ENCODE measurements around the gene WWOX. TPM values are rescaled to one million over a fixed set of nuclear protein-coding genes. Genes with fewer than 3 reads are reported as not detected.

Gene WWOX
- total and polyA plus RNA-seq, 2 of the 4 experiments (the other 2 are of a cell fraction) = 2.7 to 5.4 TPM

DNA sequence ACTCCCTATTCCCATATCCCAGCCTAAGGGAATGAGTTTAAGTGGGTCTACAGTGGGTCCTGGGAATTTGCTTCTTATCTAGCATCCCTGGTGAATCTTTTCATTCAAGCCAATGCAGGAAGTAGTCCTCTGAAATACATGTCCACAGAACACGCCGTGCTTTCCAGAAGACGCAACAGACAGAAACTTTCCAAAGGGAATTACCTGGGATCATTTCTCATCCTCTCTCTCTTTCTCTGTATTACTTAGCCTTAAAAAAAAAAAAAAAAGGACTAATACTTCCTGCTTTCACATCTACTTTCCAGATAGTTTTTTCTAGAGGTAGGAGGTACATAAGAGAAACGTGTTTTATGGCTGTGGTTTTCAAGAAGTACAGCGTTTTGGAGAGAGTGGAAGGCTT lies 1002.0 kb downstream of the WWOX start:
- no peak for TF ChIP-seq SMC3 (IDR thresholded peaks at IDR 0.05; ENCODE audit: low read depth, low read length)
- TF ChIP-seq FOS (IDR thresholded peaks at IDR 0.05; ENCODE audit: low read depth, low read length) = no peak
- TF ChIP-seq CHD1 (IDR thresholded peaks at IDR 0.05; ENCODE audit: low read depth, low read length) = no peak
- TF ChIP-seq MXI1 (IDR thresholded peaks at IDR 0.05; ENCODE audit: borderline replicate concordance, low read depth, low read length) = no peak
- TF ChIP-seq CTCF (conservative IDR thresholded peaks at IDR 0.05; ENCODE audit: low read depth, low read length) = no peak
- TF ChIP-seq, protein P1, sequence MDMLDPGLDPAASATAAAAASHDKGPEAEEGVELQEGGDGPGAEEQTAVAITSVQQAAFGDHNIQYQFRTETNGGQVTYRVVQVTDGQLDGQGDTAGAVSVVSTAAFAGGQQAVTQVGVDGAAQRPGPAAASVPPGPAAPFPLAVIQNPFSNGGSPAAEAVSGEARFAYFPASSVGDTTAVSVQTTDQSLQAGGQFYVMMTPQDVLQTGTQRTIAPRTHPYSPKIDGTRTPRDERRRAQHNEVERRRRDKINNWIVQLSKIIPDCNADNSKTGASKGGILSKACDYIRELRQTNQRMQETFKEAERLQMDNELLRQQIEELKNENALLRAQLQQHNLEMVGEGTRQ (IDR thresholded peaks at IDR 0.05; ENCODE audit: low read depth, low read length) = no peak
- TF ChIP-seq RAD21 (IDR thresholded peaks at IDR 0.05; ENCODE audit: low read length) = no peak
- TF ChIP-seq CEBPB (IDR thresholded peaks at IDR 0.05; ENCODE audit: low read depth, low read length) = no peak
- Histone ChIP-seq H3K4me3 (ENCODE audit: insufficient read depth, low read depth, low read length) (no peak overlapping the region), H4K91ac (ENCODE audit: insufficient read depth, low read depth, low read length) (no peak overlapping the region), H3K4me1 (ENCODE audit: control insufficient read depth, insufficient read depth, low read length) (no peaks in the 10 kb centered on the region), H3K27ac (ENCODE audit: insufficient read depth, low read length) (no peak overlapping the region), H2BK120ac (ENCODE audit: low read depth, low read length) (no peak overlapping the region), H3K56ac (ENCODE audit: extremely low read depth, insufficient read depth, low read length) (no peak overlapping the region), H3K4ac (ENCODE audit: low read depth, low read length) (no peak overlapping the region), H2AK5ac (ENCODE audit: low read depth, low read length) (no peak overlapping the region), H3K4me2 (ENCODE audit: low read depth, low read length) (no peak overlapping the region), H2AK9ac (replicated peaks; ENCODE audit: low read depth, low read length, poor library complexity) (no peak overlapping the region), H3K9me3 (ENCODE audit: control insufficient read depth, insufficient read depth, low read length) (peaks cover 19% of the 10 kb centered on the region), H3K9ac (ENCODE audit: low read depth, low read length) (no peak overlapping the region), H2AFZ (replicated peaks; ENCODE audit: low read length, poor library complexity) (no peak overlapping the region), H4K5ac (ENCODE audit: low read depth, low read length) (no peak overlapping the region), H4K20me1 (ENCODE audit: insufficient read depth, low read length) (no peaks in the 10 kb centered on the region), H2BK5ac (ENCODE audit: low read depth, low read length, poor library complexity, severe bottlenecking) (no peak overlapping the region), H2BK20ac (ENCODE audit: low read depth, low read length) (no peak overlapping the region), H3K79me1 (ENCODE audit: low read depth in 1 of 2, low read length in 2 of 2) (no peaks in the 10 kb centered on the region), H4K8ac (ENCODE audit: low read depth in 2 of 2, low read length in 2 of 2) (no peak overlapping the region), H3K27me3 (ENCODE audit: control insufficient read depth, insufficient read depth, low read length) (no peaks in the 10 kb centered on the region), H3K18ac (ENCODE audit: low read depth, low read length) (no peak overlapping the region), H3K14ac (replicated peaks; ENCODE audit: low read depth, low read length) (no peak overlapping the region), H3K36me3 (ENCODE audit: control insufficient read depth, insufficient read depth, low read length) (no peaks in the 10 kb centered on the region), H3K23ac (ENCODE audit: low read depth, low read length) (no peak overlapping the region), H3K9me1 (ENCODE audit: insufficient read depth, low read length) (no peaks in the 10 kb centered on the region), H2BK15ac (ENCODE audit: low read depth, low read length) (no peak overlapping the region)
- ChIA-PET POLR2A (ENCODE audit: unreplicated experiment) (no interaction called here), CTCF (no interaction called here)
- intact Hi-C loops (cut with micrococcal nuclease) (no loop called here), in situ Hi-C loops (cut with MboI; ENCODE audit: low sequenced_read_pairs) (no loop called here), dilution Hi-C loops (cut with HindIII; ENCODE audit: low sequenced_read_pairs, unreplicated experiment) (no loop called here)
- no CpG with 5 or more reads among the region's 5 CpGs for WGBS, 2 experiments (ENCODE audit: extremely low coverage in 2 of 2, insufficient read length in 1 of 2)
- DNase-seq = no peak
- ATAC-seq (ENCODE audit: low read depth) = no peak
- no TSS peak for BruUV-seq (replicated peaks)
